HCT116 (cell line): ENCODE measurements around the gene MYPN.

ENCODE experiments used
- CTCF ChIP-seq, 3 experiments: fragments of 200-600 bp in 1 of 3; sonication (generic) in 1 of 3; IDR thresholded peaks in 2 of 3; conservative IDR thresholded peaks in 1 of 3; 2 replicates each; pipeline ENCODE4 v1.5.1; 2012 to 2017; ENCODE audit warnings: low read depth in 2 of 3, low read length in 2 of 3, antibody characterized with exemption in 1 of 3, borderline replicate concordance in 1 of 3, control low read depth in 1 of 3, mild to moderate bottlenecking in 1 of 3, mixed read lengths in 1 of 3, mixed run types in 1 of 3, moderate library complexity in 1 of 3; ENCODE audit not compliant: insufficient read depth in 1 of 3
- EZH2 ChIP-seq: fragments of 200-600 bp; sonication (generic); IDR thresholded peaks from 2 replicates; pipeline ENCODE4 v1.6.1; 2017; ENCODE audit warnings: antibody characterized with exemption, mixed run types
- EZH2phosphoT487 ChIP-seq: fragments of 200-600 bp; IDR thresholded peaks from 2 replicates; pipeline ENCODE4 v1.6.1; 2018; ENCODE audit warnings: antibody characterized with exemption, borderline replicate concordance
- MAX ChIP-seq: IDR thresholded peaks from 2 replicates; pipeline ENCODE4 v1.6.1; 2012
- POLR2AphosphoS5 ChIP-seq: IDR thresholded peaks from 2 replicates; pipeline ENCODE4 v1.6.1; 2011; ENCODE audit warnings: mild to moderate bottlenecking, low read depth, low read length, moderate library complexity
- SIN3A ChIP-seq: IDR thresholded peaks from 2 replicates; pipeline ENCODE4 v1.6.1; 2012; ENCODE audit warnings: low read depth
- SP1 ChIP-seq: IDR thresholded peaks from 2 replicates; pipeline ENCODE4 v1.6.1; 2012; ENCODE audit warnings: low read depth

DNA sequence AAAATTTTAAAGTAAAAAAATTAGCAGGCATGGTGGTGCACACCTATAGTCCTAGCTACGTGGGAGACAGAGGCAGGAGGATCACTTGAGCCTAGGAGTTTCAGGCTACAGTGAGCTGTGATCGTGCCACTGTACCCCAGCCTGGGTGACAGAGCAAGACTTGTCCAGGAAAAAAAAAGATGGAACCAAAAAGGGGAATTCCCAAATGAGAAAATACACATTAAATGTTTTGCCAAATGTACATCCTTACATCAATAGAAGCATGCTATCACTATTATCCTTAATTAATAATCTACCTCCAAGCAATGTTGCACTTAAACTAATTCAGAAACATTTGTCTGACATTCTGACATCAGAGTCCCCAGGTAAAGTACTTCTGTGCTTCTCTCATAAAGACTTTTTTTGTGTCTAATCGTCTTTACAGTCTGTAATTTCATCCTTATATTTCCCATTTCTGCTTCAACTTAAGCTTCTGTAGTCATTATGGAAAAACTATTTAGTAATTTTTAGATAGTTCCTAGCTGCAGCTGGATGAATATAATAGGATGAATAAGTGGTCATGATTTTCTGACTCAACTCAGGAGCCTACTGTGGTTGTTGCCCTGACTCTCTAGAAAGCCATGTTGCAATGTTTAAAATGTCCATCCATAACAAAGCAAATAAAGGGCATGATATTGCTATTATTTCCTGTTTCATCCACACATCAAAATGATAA lies 57.7 kb downstream of the MYPN start:
- TF ChIP-seq SP1, result no peak
- no peak for TF ChIP-seq EZH2phosphoT487
- no peak for TF ChIP-seq MAX
- TF ChIP-seq CTCF (IDR thresholded peaks at IDR 0.05 in 2 of 3, conservative IDR thresholded peaks at IDR 0.05 in 1 of 3; ENCODE audit: borderline replicate concordance in 1 of 3, insufficient read depth in 1 of 3, low read depth in 2 of 3, low read length in 2 of 3), result no peak
- TF ChIP-seq SIN3A, result no peak
- no peak for TF ChIP-seq POLR2AphosphoS5
- TF ChIP-seq EZH2, result no peak
